ENCODE results near the gene SOX8.
"Not testable (repeated sequence)": the region's sequence is repeated elsewhere in the genome, so short reads cannot be mapped to it uniquely, and the experiment has no call there.

GRCh38 chr16:950733-951573 lies 30.6 kb upstream of the SOX8 start:
- not testable (repeated sequence) for TF ChIP-seq POLR2A (IDR thresholded peaks at IDR 0.05); CTCF (IDR thresholded peaks at IDR 0.05 in 4 of 5, conservative IDR thresholded peaks at IDR 0.05 in 1 of 5)

All from gastrocnemius medialis (tissue), 4 donors.